ENCODE measurements around the gene ASGR2.

The ASGR2 gene

GRCh38 chr17:7080456-7081041 is 34.1 kb downstream of the ASGR2 start:
- Histone ChIP-seq H3K4me1 (no peaks in the 10 kb centered on the region), H3K36me3 (no peaks in the 10 kb centered on the region), H3K27me3 (no peaks in the 10 kb centered on the region), H3K9me3 (no peaks in the 10 kb centered on the region), H3K4me3 (ENCODE audit: low read depth, low read length) (no peak overlapping the region)
- no peak for TF ChIP-seq CTCF (IDR thresholded peaks at IDR 0.05; ENCODE audit: low read depth, low read length)
- DNase-seq = no peak

GRCh38 chr17:7079581-7080455 is 34.8 kb downstream of the ASGR2 start, which contains the start of gene CLEC10A:
CLEC10A (minus strand) TSS chr17:7080251; CDS start chr17:7078812, 1,439 bp downstream.
- no peaks in the 10 kb centered on the region for H3K27me3 ChIP-seq

GRCh38 chr17:7078711-7079110 is 35.9 kb downstream of the ASGR2 start:
- TF ChIP-seq CTCF (IDR thresholded peaks at IDR 0.05; ENCODE audit: low read depth, low read length) = no peak
- Histone ChIP-seq H3K4me1 (no peaks in the 10 kb centered on the region), H3K27me3 (no peaks in the 10 kb centered on the region), H3K4me3 (ENCODE audit: low read depth, low read length) (no peak overlapping the region), H3K9me3 (no peaks in the 10 kb centered on the region), H3K36me3 (no peaks in the 10 kb centered on the region)
- DNase-seq = no peak

More at GRCh38 chr17:7079581-7080455, 34.8 kb downstream of the ASGR2 start, which contains the start of gene CLEC10A:
- Histone ChIP-seq H3K9me3 (no peaks in the 10 kb centered on the region), H3K4me3 (ENCODE audit: low read depth, low read length) (no peak within 1 kb of the TSS), H3K36me3 (no peaks in the 10 kb centered on the region), H3K4me1 (no peaks in the 10 kb centered on the region)
- no peak for TF ChIP-seq CTCF (IDR thresholded peaks at IDR 0.05; ENCODE audit: low read depth, low read length)
- no peak for DNase-seq

- no peak for DNase-seq
- H3K4me3 ChIP-seq (ENCODE audit: low read depth, low read length) = no peak overlapping the region
- no peaks in the 10 kb centered on the region for H3K9me3 ChIP-seq
- no peaks in the 10 kb centered on the region for H3K27me3 ChIP-seq
- H3K4me1 ChIP-seq = no peaks in the 10 kb centered on the region
- TF ChIP-seq CTCF (IDR thresholded peaks at IDR 0.05; ENCODE audit: low read depth, low read length) = no peak
- no peaks in the 10 kb centered on the region for H3K36me3 ChIP-seq
These were observed 36.6 kb downstream of the ASGR2 start for GRCh38 chr17:7077911-7078546.

- no peak overlapping the region for H3K4me3 ChIP-seq (ENCODE audit: low read depth, low read length)
- no peaks in the 10 kb centered on the region for H3K36me3 ChIP-seq
- H3K9me3 ChIP-seq = no peaks in the 10 kb centered on the region
- no peak for TF ChIP-seq CTCF (IDR thresholded peaks at IDR 0.05; ENCODE audit: low read depth, low read length)
- no peaks in the 10 kb centered on the region for H3K27me3 ChIP-seq
- H3K4me1 ChIP-seq = no peaks in the 10 kb centered on the region
- no peak for DNase-seq
These were observed 39.7 kb downstream of the ASGR2 start for GRCh38 chr17:7074931-7075330.
